Measurements from ENCODE around the gene MEIOB.
"Not testable (repeated sequence)": the region's sequence is repeated elsewhere in the genome, so short reads cannot be mapped to it uniquely, and the experiment has no call there.

The MEIOB gene

DNA sequence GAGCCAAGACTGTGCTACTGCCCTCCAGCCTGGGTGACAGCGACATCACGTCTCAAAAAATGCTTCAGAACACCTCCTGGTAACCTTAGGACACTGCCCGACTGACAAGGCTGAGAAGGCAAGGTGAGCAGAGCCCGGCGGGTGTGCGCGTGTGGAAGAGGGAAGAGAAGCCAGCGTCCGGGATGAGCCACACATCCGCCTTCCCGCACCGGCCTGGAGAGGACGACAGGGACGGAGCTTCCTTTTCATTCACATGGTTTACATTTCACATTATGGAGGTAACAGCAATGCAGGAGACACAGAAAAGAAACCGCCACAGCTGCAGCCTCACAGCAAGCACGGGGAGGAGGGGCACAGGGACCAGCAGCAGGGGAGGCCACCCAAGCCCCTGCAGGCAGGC, 61.9 kb downstream of the MEIOB start:
- no peak for DNase-seq (ENCODE audit: low spot score)

DNA sequence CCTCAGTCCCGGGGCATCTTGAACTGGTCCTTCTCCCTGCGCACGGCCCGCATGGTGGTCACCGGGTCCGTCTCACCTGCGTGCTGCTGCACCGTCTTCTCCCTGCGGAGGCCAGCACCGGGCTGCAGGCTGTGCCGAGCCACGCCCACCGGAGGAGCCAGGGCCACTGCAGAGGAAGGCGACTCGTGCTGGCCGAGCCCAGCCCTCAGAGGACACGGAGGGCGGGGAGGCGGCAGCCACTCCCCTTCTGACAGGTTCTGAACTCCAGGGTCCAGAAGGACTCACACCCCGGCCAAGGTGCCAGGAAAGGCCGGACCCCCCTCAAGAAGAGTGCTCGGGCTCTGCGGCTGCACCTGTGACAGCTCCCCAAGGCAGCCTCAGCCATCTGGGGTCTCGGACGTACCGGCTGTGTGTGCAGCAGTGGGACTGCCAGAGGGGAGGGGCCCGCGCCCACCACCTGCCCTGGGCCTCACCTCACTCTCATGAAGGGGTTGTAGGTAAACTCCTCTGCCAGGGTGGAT, 62.6 kb downstream of the MEIOB start:
- no peak for DNase-seq (ENCODE audit: low spot score)

DNA sequence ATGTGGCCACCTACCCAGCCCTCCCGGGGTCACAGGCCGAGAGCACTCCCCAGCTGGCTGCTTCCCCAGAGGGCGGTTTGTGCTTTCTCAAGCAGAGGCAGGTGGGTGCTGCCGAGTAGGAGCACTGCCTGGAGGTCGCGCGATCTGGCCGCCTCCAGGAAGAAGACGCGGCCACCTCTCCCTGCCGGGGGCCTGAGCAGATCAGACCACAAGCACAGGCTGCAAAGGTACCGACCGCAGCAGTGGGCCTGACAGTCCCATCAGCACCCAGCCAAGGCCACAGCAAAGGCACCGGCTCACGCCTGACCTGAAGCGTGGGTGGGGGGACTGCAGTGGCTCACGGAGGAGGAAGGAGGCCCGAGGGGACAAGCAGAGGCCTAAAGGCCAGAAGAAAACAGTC, 63.3 kb downstream of the MEIOB start:
- DNase-seq (ENCODE audit: low spot score) = no peak

DNA sequence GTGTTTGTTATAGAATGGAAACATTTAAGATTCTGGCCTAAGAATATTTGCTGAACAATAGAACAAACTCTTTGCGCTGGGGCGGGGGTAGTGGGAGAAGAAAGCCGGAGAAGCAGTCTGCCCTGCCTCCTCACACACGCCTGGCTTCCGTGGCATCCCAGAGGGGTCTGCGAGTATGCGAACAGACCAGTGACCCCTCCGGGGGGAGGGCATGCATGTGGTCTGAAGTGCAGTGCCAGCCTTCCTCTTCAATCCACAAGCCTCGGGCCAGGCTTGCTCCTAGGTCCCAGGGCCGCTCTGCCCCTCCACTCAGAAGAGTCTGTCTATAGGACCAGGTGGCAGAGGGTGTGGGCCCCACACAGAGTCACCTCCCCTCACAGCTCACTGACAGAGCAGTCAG, 64.3 kb downstream of the MEIOB start:
- no peak for DNase-seq (ENCODE audit: low spot score)

GRCh38 chr16:1800701-1801100, 71.3 kb downstream of the MEIOB start:
- no peak for DNase-seq (ENCODE audit: low spot score)

DNA sequence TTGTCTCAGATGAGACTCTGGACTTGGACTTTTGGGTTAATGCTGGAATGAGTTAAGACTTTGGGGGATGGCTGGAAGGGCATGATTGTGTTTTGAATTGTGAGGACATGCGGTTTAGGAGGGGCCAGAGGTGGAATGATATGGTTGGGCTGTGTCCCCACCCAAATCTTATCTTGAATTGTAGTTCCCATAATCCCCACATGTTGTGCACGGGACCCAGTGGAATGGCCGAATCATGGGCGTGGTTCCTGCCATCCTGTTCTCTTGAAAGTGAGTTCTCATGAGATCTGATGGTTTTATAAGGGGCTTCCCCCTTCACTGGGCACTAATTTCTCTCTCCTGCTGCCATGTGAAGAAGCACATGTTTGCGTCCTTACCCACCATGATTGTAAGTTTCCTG, 72.7 kb downstream of the MEIOB start:
- DNase-seq (ENCODE audit: low spot score) = not testable (repeated sequence)

- no peak for DNase-seq (ENCODE audit: low spot score)
Observed at GRCh38 chr16:1794908-1795666, 76.9 kb downstream of the MEIOB start.

DNA sequence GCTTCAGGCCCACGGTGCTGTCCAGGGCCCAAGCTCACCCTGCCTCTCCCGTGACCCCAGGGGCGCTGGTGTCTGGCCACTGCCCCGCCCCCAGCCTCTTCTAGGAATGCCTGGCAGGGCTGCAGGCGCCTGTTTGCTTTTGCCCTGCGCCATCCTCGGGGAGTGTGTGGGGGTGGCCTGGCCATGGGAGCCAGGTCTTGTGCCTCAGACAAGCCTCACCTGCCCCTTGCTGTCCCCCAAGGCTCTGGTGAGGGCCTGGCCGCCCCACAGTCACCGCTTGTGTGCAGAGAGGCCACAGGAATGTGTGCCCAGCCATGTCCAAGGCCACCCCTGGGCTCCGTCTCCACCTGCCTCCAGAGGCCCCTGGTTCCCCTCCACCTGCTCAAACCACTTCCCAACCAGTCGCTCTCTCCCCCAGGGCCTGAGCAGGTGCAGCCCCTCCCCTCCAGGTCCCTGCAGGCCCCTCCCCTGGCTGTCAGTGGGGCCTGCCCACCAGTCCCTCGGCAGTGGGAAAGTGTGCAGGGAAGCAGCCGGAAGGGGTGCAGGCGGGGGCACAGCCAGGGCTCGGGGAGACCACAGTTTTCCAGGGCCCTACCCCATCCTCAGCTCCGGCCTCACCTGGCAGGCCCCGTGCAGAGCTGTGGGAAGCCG, 77.6 kb downstream of the MEIOB start:
- DNase-seq (ENCODE audit: low spot score) = no peak

DNA sequence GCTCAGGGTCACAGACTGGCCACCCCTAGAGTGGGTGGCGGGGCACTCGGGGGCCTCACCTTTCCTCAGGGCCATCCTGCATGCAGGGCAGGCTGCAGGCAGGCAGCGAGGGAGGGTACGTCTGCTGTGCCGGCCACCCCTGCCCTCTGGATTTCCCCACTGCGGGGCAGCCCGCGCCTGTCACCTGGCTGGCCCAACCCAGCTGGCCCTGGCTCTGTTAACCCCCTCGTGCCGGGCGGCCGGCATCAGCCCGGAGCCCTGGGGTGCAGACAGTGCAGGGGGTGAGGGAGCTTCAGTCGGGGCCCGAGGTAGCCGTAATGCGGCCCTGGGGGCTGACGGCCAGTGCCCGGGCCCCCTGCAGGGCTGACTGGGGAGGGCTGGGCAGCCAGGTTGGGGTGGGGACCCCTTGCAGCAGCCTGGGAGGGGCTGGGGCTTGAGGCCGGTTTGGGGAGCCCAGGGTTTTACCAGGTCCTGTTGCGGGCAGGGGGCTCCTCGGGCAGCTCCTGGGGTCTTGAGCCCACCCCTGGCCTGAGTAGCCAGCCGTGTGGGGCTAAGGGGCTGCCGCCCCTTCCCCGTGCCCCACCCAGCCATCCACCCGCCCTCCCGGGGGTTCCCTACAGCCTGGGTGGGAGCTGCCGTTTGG, 78.3 kb downstream of the MEIOB start, which contains the start of gene IGFALS:
TSS of gene IGFALS (minus strand) at position 128 of the 643 bp plus-strand sequence. CDS start at position 75, 53 bp downstream.
- no peak for DNase-seq (ENCODE audit: low spot score)

DNA sequence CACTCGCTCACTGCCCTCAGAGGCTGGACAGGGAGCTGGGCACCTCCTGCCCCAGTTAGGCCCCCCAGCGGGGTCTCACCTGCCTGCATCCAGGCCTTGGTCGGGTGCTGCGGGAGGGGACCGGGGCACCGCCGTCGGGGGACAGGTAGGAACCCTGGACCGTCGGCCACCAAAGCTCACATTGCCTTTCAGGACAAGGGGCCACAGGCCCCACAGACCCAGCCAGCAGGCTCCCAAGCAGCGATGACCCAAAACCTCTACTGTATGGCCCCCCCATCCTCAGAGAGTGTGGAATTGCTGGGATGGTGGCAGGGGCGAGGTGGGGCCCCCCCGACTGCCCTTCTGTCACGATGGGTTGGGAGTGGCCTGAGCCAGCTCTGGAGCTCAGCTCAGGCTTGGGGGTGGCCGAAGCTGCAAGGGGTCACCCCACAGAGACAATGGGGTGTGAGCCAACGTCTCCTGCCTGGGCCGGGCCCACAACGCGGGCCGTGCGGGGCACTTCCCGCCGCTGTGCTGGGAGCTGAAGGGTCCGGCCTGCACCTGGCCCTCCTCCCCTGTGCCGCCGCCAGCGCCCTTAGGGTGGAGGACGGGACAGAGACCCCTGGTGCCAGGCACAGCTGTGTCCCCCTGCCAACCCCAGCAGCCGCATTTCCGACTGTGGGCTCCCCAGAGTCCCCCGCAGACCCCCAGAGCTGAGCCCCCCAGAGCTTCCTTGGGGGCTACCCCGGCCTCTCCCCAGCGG, 79.0 kb downstream of the MEIOB start:
- DNase-seq (ENCODE audit: low spot score) = no peak

DNA sequence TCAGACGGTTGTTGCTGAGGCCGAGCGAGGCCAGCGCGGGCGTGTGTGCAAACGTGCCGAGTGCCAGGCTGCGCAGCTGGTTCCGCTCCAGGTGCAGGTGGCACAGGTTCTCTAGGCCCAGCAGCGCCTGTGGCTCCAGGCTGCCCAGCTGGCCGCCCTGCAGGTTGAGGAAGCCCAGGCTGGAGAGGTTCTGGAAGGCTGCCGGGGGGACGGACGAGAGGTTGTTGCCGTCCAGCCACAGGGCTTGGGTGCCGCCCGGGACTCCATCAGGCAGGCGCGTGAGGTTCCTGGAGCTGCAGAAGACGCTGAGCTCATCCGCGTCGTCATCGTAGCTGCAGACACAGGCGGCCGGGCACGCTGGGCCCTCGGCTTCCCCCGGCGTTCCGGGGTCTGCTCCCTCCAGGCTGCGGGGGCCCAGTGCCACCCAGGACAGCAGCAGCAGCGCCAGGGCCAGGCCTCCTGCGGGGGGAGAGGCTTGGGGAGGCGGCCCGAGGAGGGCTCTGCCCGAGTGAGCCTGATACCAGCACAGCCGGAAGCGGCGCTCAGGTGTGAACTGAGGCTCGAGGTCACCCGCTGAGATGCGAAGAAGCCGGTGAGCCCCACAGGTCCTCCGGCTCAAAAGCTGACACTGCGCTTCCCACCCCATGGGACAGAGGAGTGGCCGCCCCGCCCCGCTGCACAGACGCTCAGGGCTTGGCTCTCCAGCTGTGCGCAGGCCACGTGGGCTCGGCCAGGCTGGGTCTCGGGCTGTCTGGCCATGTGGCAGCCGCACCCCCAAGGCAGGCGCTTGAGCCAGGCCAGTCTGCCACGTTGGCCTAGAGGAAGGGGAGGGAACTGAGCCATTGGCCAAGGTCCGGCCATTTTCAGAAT, 79.8 kb downstream of the MEIOB start:
- DNase-seq (ENCODE audit: low spot score) = no peak

DNA sequence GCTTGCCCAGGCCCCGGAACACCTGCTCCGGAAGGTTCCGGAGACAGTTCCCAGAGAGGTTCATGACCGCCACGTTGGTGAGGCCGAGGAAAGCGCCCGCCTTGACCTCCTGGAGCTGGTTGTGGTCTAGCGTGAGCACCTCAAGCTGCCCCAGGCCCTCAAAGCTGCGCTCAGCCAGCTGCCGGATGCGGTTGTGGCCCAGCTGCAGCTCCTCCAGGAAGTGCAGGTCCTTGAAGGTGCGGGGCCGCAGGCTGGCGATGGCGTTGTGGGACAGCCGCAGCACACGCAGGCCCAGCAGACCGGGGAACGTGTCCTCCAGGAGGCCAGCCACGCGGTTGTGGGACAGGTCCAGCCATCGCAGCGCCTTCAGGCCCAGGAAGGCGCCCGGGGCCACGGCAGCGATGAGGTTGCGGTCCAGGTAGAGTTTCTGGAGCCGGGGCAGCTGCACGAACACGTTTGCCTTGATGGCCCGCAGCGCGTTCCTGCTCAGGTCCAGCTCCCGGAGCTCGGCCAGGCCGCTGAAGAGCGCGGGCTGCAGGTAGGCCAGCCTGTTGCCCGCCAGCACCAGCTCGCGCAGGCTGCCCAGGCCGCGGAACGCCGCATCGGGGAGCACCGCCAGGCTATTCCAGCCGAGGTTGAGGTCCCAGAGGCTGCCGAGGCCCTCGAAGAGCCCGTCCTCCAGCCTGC, 80.6 kb downstream of the MEIOB start:
- no peak for DNase-seq (ENCODE audit: low spot score)

GRCh38 chr16:1790611-1791255, 81.2 kb downstream of the MEIOB start:
- no peak for DNase-seq (ENCODE audit: low spot score)

GRCh38 chr16:1790261-1790610, 81.7 kb downstream of the MEIOB start:
- DNase-seq (ENCODE audit: low spot score) = no peak

GRCh38 chr16:1789643-1790045, 82.3 kb downstream of the MEIOB start:
- no peak for DNase-seq (ENCODE audit: low spot score)

DNA sequence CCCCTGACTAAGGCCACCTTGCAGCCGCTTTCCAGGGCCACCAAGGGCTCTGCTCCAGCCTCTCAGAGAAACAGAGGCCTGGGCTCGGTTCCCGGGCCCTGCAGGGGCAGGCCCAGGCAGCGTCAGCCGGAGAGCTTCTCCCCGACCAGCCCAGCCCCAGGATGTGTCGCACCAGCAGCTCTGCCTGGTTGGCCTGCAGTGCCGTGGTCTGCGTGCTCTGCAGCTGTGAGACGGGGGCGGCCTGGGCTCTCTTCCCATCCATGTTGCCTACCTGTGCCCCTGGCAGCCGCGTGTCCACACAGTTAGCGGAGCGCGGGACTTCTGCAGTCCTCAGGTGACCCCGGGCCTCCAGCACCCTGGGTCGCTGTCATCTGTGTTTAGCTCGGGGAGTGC, 83.3 kb downstream of the MEIOB start:
- no peak for DNase-seq (ENCODE audit: low spot score)

DNA sequence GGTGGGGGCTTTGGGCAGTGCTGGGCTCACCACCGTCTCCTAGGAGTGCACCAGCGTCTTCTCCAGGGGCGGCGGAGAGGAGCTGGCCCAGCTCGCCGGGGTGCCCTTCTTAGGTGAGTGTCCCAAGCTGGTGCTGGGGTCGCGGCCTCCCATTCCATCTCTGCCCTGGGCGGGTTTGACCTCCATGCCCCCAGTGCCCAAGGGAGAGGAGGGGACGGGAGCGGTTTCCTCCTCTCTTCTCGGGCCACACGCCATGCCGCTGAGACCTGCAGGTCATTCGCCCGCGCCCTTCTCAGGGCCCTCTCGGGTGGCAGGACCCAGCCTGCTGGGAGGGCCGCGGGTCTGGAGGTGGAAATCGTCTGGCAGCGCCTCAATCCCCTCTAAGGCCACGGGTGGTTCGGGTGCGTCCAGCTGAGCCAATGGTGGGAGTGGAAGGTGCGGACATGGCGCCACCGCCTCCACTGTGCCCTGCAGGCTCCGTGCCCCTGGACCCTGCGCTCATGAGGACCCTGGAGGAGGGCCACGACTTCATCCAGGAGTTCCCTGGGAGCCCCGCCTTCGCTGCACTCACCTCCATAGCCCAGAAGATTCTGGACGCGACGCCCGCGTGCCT, 83.8 kb downstream of the MEIOB start:
- no peak for DNase-seq (ENCODE audit: low spot score)

GRCh38 chr16:1787322-1788094, 84.5 kb downstream of the MEIOB start:
- DNase-seq (ENCODE audit: low spot score) = no peak

DNA sequence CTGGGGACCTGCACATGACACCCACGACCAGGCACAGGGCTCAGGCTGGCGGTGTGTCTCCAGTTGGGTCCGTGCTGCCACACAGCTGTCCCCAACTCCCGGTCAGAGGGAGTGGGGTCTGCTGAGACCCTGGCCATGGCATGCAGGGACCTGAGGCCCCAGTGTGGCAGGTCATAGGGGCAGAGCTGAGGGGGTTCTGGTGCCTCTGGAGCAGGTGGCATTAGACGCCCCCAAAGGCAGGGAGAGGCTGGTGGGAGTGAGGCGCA, 85.0 kb downstream of the MEIOB start:
- no peak for DNase-seq (ENCODE audit: low spot score)
